A549 treated with Mapracorat at 1 μM for 4 hours (cell line): ENCODE results near the gene PDE7B. TPM values are rescaled to one million over a fixed set of nuclear protein-coding genes. Genes with fewer than 3 reads are reported as not detected.

Experiments used
- total RNA-seq: library from RNA; stranded (reverse); fragments of 200-300 nt; extraction: Qiagen RNA extraction; gene quantifications from 5 replicates; pipeline ENCODE4 v1.2.3, GENCODE V29; 2022

PDE7B gene
- total RNA-seq, result 0.66 to 0.92 TPM (median 0.70 TPM) in 5 replicates

DNA sequence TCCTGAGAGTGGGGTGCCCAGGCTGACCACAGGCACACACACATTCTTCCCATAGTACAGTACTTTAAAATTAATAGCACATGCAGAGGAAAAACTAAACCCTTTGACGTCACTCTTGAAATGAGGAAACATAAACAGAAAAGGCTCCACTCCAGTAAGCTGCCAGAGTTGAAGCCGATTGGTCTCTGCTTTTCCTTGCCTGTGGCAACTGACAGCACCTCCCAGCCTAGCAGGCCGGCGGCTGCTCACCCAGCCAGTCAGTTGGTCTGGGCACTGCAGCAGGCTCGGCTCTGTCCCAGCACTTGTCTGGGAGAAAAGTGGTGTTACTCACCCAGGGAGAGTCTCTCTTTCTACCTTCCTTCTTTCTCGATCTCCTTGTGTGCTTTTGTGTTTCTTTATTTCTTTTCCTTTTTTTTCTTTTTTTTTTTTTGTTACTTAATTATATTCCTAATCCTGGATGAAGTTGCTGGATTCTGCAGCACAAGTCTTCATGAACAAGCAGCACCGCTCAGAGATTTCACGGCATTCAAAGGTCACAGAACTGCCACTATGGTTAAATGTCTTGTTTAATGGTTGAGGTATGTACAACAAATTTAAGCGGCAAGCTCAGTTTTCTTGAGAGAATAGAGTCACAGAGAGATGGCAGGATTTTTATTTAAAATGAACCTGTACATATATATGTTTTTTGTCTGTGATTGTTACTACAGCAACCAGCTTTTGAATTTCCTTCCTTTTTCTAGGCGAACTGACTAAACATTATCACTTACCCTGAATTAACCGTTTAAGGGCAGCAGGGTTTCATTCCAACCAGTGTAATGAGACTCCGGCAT lies at the start of gene PDE7B:
PDE7B (plus strand) TSS at position 260 of the 830 bp plus-strand sequence.

